Frontal cortex (tissue), 4 donors: ENCODE data around the gene CD300LF. TPM values are rescaled to one million over a fixed set of nuclear protein-coding genes. Genes with fewer than 3 reads are reported as not detected.

Experiments used
- DNase-seq, 2 donors: peaks; one replicate each; pipeline ENCODE4 v3.0.0; 2012; ENCODE audit warnings: low spot score in 2 of 2
- FAIRE-seq: peaks from 2 replicates; lab custom pipeline; 2012; peaks lifted over from hg19 to GRCh38; lab: Jason Lieb, UNC
- total RNA-seq: library from RNA; depleted of rRNA; stranded (reverse); fragments of >200 nt; gene quantifications from one replicate; pipeline ENCODE4 v1.2.3, GENCODE V29; 2014
- donor health status: control.
- donor health status: control.
- donor health status: control.

Gene CD300LF
- total RNA-seq, 1 donor from 2014 or later = 0.41 TPM

GRCh38 chr17:74732042-74732867, 19.5 kb upstream of the CD300LF start:
- no peak for FAIRE-seq
- no peak for DNase-seq

- FAIRE-seq (no peak), DNase-seq (no peak)
Measured at GRCh38 chr17:74731347-74731605, 18.6 kb upstream of the CD300LF start.

- DNase-seq = no peak
- no peak for FAIRE-seq
Measured at GRCh38 chr17:74730491-74731346, 18.0 kb upstream of the CD300LF start.

- no peak for DNase-seq
Measured at GRCh38 chr17:74729866-74730265, 17.1 kb upstream of the CD300LF start.

GRCh38 chr17:74729368-74729767, 16.6 kb upstream of the CD300LF start:
- DNase-seq (no peak), FAIRE-seq (no peak)

More at GRCh38 chr17:74729866-74730265, 17.1 kb upstream of the CD300LF start:
- FAIRE-seq = no peak

- FAIRE-seq (no peak), DNase-seq (no peak)
Measured at GRCh38 chr17:74728702-74729075, 16.0 kb upstream of the CD300LF start.

GRCh38 chr17:74728033-74728701, 15.4 kb upstream of the CD300LF start:
- DNase-seq = no peak
- FAIRE-seq = no peak

GRCh38 chr17:74725111-74725510, 12.4 kb upstream of the CD300LF start:
- DNase-seq (no peak), FAIRE-seq (no peak)

- DNase-seq (no peak), FAIRE-seq (no peak)
Measured at GRCh38 chr17:74723891-74724290, 11.2 kb upstream of the CD300LF start.

GRCh38 chr17:74722782-74723181, 10.1 kb upstream of the CD300LF start:
- DNase-seq (no peak), FAIRE-seq (no peak)

GRCh38 chr17:74720506-74720905, 7.8 kb upstream of the CD300LF start:
- FAIRE-seq (no peak), DNase-seq (no peak)

- FAIRE-seq (no peak), DNase-seq (no peak)
Measured at GRCh38 chr17:74715144-74715543, 2.4 kb upstream of the CD300LF start.

GRCh38 chr17:74713171-74713755, 540 bp upstream of the CD300LF start:
- no peak for DNase-seq
- no peak for FAIRE-seq

- DNase-seq (no peak), FAIRE-seq (no peak)
Measured at GRCh38 chr17:74712301-74712700, 422 bp downstream of the CD300LF start.

GRCh38 chr17:74711058-74711824, 1.5 kb downstream of the CD300LF start:
- FAIRE-seq = no peak

GRCh38 chr17:74704544-74704943, 8.2 kb downstream of the CD300LF start:
- FAIRE-seq (no peak), DNase-seq (no peak)

More at GRCh38 chr17:74711058-74711824, 1.5 kb downstream of the CD300LF start:
- DNase-seq = no peak

- no peak for DNase-seq
- FAIRE-seq = no peak
Measured at GRCh38 chr17:74703311-74703710, 9.4 kb downstream of the CD300LF start.

- no peak for DNase-seq
Measured at GRCh38 chr17:74702116-74702871, 10.4 kb downstream of the CD300LF start.

GRCh38 chr17:74699236-74699635, 13.5 kb downstream of the CD300LF start:
- FAIRE-seq (no peak), DNase-seq (no peak)

More at GRCh38 chr17:74702116-74702871, 10.4 kb downstream of the CD300LF start:
- no peak for FAIRE-seq
